ENCODE results near the gene KBTBD13.

GRCh38 chr15:65056106-65056505 is 20.4 kb upstream of the KBTBD13 start:
- TF ChIP-seq CTCF (IDR thresholded peaks at IDR 0.05): no peak
- no peak for TF ChIP-seq ZFX (IDR thresholded peaks at IDR 0.05; ENCODE audit: borderline replicate concordance)

Measured in 22Rv1 (cell line).